AG10803 (cell line): ENCODE results near the gene LRRC37B.
"Not testable (repeated sequence)": the region's sequence is repeated elsewhere in the genome, so short reads cannot be mapped to it uniquely, and the experiment has no call there.

Experiments
- DNase-seq: peaks from one replicate; pipeline ENCODE4 v3.0.0; 2010; ENCODE audit warnings: low read depth
- H3K4me3 ChIP-seq: 2 replicates; pipeline ENCODE4 v1.5.1; 2011; ENCODE audit warnings: mild to moderate bottlenecking, low read length, control low read depth
- TF ChIP-seq, protein P1 (sequence below): conservative IDR thresholded peaks from 2 replicates; pipeline ENCODE4 v1.5.1; 2011; ENCODE audit warnings: mild to moderate bottlenecking, low read length, control low read depth, inconsistent platforms

The LRRC37B gene

GRCh38 chr17:32066863-32067642, 59.9 kb downstream of the LRRC37B start:
- not testable (repeated sequence) for DNase-seq, H3K4me3 ChIP-seq
- TF ChIP-seq, protein P1, sequence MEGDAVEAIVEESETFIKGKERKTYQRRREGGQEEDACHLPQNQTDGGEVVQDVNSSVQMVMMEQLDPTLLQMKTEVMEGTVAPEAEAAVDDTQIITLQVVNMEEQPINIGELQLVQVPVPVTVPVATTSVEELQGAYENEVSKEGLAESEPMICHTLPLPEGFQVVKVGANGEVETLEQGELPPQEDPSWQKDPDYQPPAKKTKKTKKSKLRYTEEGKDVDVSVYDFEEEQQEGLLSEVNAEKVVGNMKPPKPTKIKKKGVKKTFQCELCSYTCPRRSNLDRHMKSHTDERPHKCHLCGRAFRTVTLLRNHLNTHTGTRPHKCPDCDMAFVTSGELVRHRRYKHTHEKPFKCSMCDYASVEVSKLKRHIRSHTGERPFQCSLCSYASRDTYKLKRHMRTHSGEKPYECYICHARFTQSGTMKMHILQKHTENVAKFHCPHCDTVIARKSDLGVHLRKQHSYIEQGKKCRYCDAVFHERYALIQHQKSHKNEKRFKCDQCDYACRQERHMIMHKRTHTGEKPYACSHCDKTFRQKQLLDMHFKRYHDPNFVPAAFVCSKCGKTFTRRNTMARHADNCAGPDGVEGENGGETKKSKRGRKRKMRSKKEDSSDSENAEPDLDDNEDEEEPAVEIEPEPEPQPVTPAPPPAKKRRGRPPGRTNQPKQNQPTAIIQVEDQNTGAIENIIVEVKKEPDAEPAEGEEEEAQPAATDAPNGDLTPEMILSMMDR, result peak; percentile 15

GRCh38 chr17:32069067-32069466, 61.9 kb downstream of the LRRC37B start:
- not testable (repeated sequence) for DNase-seq, H3K4me3 ChIP-seq

DNA sequence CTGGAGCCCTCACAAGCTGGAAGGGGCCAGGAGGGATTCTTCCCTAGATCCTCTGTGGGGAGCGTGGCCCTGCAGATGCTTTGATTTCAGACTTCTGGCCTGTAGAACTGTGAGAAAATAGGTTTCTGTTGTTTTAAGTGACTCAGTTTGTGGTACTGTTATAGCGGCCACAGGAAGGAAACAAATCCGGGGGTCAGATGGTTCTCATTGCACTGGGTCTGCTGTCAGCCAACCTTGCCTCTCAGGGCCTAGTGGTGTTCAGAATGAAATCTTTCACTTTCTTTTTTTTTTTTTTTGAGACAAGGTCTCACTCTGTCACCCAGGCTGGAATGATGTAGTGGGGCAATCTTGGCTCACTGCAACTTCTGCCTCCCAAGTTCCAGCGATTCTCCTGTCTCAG, 64.8 kb downstream of the LRRC37B start:
- H3K4me3 ChIP-seq, DNase-seq: not testable (repeated sequence)

GRCh38 chr17:32073131-32073530, 65.9 kb downstream of the LRRC37B start:
- DNase-seq, H3K4me3 ChIP-seq: not testable (repeated sequence)

- DNase-seq, result peak; percentile 60
- H3K4me3 ChIP-seq, result not testable (repeated sequence)
Measured at GRCh38 chr17:32079753-32080152, 72.6 kb downstream of the LRRC37B start.

DNA sequence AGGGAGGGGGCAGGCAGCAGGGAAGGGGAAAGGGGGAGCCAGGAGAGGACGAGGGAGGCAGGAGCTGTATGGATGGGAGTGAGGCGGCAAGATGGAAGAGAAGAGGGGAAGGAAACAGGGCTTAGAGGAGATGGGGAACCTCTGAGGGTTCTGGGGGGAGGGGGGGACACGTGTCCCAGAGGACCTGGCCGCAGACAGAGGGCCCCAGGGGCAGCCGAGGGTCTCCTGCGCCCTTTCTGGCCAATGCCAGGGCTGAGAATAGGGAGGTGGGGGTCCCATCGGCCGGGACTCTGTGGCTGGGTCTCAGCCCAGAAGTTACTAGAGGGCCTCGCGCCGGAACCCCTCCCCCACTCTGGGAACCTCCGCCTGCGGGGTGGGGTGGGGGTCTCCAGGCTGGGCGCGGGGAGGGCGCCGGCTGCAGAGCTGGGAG, 76.4 kb downstream of the LRRC37B start:
- not testable (repeated sequence) for DNase-seq
- H3K4me3 ChIP-seq, result peak overlapping the region; percentile 57

- peak; percentile 66 for DNase-seq
- H3K4me3 ChIP-seq, result peak overlapping the region; percentile 57
Measured at GRCh38 chr17:32084003-32084941, 77.1 kb downstream of the LRRC37B start.

DNA sequence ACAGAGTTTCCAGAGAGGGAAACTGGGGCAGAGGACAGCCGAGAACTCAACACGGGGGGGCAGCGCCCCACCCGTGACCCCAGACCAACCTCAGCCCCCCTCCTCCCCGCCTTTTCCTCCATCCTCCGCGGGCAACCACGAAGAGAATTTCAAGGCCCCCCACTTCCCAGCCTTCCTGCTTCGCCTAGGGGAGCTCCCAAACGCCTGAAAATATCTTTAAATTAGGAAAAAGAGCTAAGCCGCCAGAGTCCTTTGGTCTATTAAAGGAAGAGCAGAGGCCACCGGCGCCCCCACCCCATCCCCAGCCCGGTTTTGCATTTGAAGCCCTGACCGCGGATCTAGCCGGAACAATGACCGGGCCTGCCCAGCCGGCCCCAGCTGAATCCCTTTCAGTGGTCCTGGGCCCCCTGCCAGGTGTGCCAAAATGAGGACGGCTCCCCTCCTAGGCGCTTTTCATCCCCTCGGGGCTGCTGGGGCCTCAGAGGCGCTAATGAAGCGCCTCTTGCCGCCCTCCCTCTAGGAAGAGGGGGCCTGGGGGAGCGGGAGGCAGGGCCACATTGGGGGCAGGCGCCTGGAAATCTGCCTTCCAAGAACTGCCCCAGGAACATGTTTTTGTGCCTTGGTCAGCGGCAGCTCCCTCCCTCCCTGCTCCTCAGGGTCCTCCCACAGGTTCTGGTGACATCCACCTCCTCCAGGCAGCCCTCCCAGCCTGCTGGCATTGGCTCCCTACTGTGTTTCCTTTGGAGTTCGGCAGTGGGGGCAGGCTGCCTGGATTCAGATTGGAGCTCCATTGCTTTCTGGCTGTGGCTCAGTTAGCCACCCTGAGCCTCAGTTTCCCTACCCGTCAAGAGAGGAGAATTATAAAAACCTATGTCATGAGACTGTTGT, 78.0 kb downstream of the LRRC37B start:
- DNase-seq, H3K4me3 ChIP-seq: not testable (repeated sequence)

DNA sequence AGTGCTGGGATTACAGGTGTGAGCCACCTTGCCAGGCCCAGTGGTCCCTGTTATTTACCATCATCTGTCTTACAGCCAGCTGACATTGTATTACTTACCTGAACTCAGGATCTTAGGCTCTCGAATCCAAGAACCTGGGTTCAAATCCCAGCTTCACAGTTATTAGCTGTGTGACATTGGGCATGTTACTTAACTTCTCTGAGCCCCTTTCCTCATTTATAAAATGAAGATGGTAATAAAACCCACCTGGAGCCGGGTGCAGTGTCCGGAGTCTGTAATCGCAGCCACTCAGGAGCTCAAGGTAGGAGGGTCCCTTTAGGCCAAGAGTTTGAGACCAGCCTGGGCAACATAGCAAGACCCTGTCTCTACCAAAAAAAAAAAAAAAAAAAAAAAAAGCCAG, 79.7 kb downstream of the LRRC37B start:
- not testable (repeated sequence) for H3K4me3 ChIP-seq, DNase-seq

- not testable (repeated sequence) for H3K4me3 ChIP-seq, DNase-seq
Measured at GRCh38 chr17:32092062-32092461, 84.9 kb downstream of the LRRC37B start.

- H3K4me3 ChIP-seq, result no peak overlapping the region
- TF ChIP-seq, protein P1, result no peak
- DNase-seq, result no peak
Measured at GRCh38 chr17:32099686-32100085, 92.5 kb downstream of the LRRC37B start.

- not testable (repeated sequence) for DNase-seq, H3K4me3 ChIP-seq
Measured at GRCh38 chr17:32100323-32100722, 93.1 kb downstream of the LRRC37B start.
